Measurements from ENCODE around the gene JAML. TPM values are rescaled to one million over a fixed set of nuclear protein-coding genes. Genes with fewer than 3 reads are reported as not detected.

The JAML gene
- total and polyA plus RNA-seq, 7 donors, result 3.3 to 35.1 (median 6.1) TPM

DNA sequence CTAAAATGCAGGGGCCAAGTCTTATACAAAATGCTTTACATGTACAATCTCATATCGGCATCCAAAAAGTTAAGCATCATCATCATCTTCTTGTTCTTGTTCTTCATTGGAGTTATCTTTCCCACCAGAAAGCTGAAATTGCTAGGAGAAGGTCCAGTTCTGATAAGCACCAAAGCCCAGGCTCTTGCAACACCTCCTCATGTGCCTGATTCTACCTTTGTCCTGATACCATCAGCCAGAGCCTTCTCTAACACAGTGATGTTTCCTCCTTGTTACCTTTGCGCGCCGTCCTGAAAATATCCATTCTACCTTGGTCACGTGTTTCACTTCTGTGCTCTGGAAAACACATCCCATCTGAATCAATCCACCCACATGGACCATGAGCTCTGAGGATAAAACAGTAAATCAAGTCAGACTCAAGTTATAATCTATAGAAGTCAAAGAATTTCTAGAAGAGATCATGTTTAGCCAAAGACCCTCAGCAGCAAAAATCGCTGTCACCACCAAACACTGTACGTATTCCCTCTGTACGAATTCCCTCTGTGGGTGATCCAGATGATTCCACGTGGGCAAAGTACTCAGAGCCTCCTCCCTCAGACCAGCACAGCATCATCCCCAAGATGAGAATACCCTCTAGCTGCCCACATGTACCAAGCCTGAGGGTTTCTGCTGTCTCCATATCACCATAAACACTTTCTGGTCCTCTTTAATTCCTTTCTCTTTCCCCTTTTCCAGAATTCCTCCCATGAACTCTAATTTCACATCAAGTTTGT lies 19.0 kb downstream of the JAML start:
- Histone ChIP-seq H3K27ac (peak overlapping the region in 3 of 4 donors; percentile 11 to 37 (median 21)), H3K9me3 (no peaks in the 10 kb centered on the region), H3K27me3 (peaks cover 0 to 14% (median 0%) of the 10 kb centered on the region in 3 donors), H3K36me3 (no peaks in the 10 kb centered on the region), H3K4me1 (no peaks in the 10 kb centered on the region), H3K4me3 (no peak overlapping the region)
- intact Hi-C loops (cut with DNase I), result no loop called here
- WGBS, 2 donors, result 89 to 93% methylated on average over 9 of the region's 9 CpGs
- no peak for DNase-seq
- TF ChIP-seq EP300 (IDR thresholded peaks at IDR 0.05) (no peak), CTCF (IDR thresholded peaks at IDR 0.05) (no peak), POLR2A (IDR thresholded peaks at IDR 0.05) (no peak), POLR2AphosphoS5 (IDR thresholded peaks at IDR 0.05) (no peak)

DNA sequence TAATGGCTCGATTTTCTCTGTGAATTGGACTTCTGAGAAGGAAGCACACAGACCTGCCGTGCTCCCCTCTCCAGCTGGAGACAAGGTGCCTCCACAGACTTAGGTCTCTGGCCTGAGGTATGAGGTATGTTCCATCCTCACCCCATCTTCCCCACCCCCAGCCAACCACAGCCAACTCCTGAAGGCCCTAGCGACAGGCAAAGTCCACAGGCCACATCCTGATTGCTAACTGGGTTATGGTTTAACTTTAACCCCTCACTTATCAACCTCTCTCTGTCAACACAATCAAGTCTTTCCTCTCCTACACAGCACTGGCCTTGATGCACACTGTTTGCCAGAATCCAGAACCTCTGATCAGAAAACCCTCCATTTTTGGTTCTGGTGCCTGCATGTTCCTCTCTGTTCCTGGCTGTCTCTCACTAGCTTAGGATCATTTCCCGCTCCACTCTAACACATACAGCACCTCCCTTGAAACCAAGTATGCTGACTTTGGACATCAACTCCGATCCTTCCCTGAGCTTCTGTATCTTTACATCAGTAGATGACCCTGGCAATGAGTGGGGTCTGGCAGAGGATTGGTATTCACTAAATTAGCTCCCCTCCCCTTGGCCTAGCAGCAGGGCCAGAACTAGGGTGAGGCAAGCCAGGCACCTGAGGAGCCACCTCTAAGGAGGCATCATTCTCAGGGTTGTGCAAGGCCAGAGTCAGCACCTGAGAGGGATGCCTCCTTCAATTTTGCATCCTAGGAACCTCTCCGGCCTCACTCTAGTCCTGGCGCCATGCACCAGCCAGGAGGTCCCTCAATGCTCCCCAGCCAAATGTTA lies 22.0 kb downstream of the JAML start:
- WGBS, 2 donors, result 35 to 64% methylated on average over 7 of the region's 7 CpGs
- no peak overlapping the region for H3K27ac ChIP-seq
- peaks cover 0 to 10% (median 0%) of the 10 kb centered on the region in 4 donors for H3K4me1 ChIP-seq
- no peaks in the 10 kb centered on the region for H3K36me3 ChIP-seq
- TF ChIP-seq EP300 (IDR thresholded peaks at IDR 0.05), result no peak
- TF ChIP-seq POLR2AphosphoS5 (IDR thresholded peaks at IDR 0.05), result no peak
- TF ChIP-seq CTCF (IDR thresholded peaks at IDR 0.05), result no peak
- TF ChIP-seq POLR2A (IDR thresholded peaks at IDR 0.05), result no peak
- intact Hi-C loops (cut with DNase I), result no loop called here
- no peak overlapping the region for H3K4me3 ChIP-seq
- no peaks in the 10 kb centered on the region for H3K9me3 ChIP-seq
- no peaks in the 10 kb centered on the region for H3K27me3 ChIP-seq
- DNase-seq, result no peak

GRCh38 chr11:118201966-118202365 lies 22.8 kb downstream of the JAML start:
- Histone ChIP-seq H3K9me3 (no peaks in the 10 kb centered on the region), H3K4me3 (no peak overlapping the region), H3K27me3 (no peaks in the 10 kb centered on the region), H3K27ac (no peak overlapping the region), H3K36me3 (no peaks in the 10 kb centered on the region), H3K4me1 (peaks cover 0 to 10% (median 0%) of the 10 kb centered on the region in 4 donors)
- TF ChIP-seq CTCF (IDR thresholded peaks at IDR 0.05), result no peak
- TF ChIP-seq POLR2AphosphoS5 (IDR thresholded peaks at IDR 0.05), result no peak
- TF ChIP-seq EP300 (IDR thresholded peaks at IDR 0.05), result no peak
- no peak for TF ChIP-seq POLR2A (IDR thresholded peaks at IDR 0.05)
- no peak for DNase-seq
- intact Hi-C loops (cut with DNase I), result no loop called here
- 80 to 82% methylated on average over 2 of the region's 2 CpGs for WGBS, 2 donors

- Histone ChIP-seq H3K9me3 (no peaks in the 10 kb centered on the region), H3K36me3 (no peaks in the 10 kb centered on the region), H3K4me3 (no peak overlapping the region), H3K27ac (no peak overlapping the region), H3K27me3 (no peaks in the 10 kb centered on the region), H3K4me1 (peaks cover 0 to 10% (median 0%) of the 10 kb centered on the region in 4 donors)
- intact Hi-C loops (cut with DNase I), result no loop called here
- DNase-seq, result no peak
- WGBS, 2 donors, result 83 to 93% methylated on average over 9 of the region's 9 CpGs
- TF ChIP-seq POLR2AphosphoS5 (IDR thresholded peaks at IDR 0.05) (no peak), CTCF (IDR thresholded peaks at IDR 0.05) (no peak), POLR2A (IDR thresholded peaks at IDR 0.05) (no peak), EP300 (IDR thresholded peaks at IDR 0.05) (no peak)
Measured at GRCh38 chr11:118200901-118201680, 23.7 kb downstream of the JAML start.

Measured in sigmoid colon (tissue), 7 donors.